GM12878 (cell line): ENCODE results near the gene LRRC4. TPM values are rescaled to one million over a fixed set of nuclear protein-coding genes. Genes with fewer than 3 reads are reported as not detected.

Experiments used
- ATAC-seq: fragments of 200-7000 bp; cut with Tn5 transposase; 3 replicates; pipeline ENCODE4 v1.9.1; 2020; ENCODE audit warnings: mild to moderate bottlenecking, moderate library complexity
- BruUV-seq: library from RNA; stranded (reverse); fragments of 400-500 nt; replicated peaks from 2 replicates; lab custom pipeline; 2021; lab: Mats Ljungman, UMichigan
- CTCF ChIA-PET: fragments of 300-600 bp; sonication (Branson Sonifier 250); formaldehyde crosslinking; extraction: SDS; loops from one replicate; lab custom pipeline; 2021; ENCODE audit warnings: inconsistent platforms; lab: Yijun Ruan, JAX
- POLR2A ChIA-PET: fragments of 350-600 bp; formaldehyde crosslinking; extraction: SDS; loops from one replicate; lab custom pipeline; 2021; ENCODE audit warnings: inconsistent platforms; lab: Charles Lee
- RAD21 ChIA-PET: fragments of 300-600 bp; sonication (Branson Sonifier 250); formaldehyde crosslinking; loops from one replicate; lab custom pipeline; 2023; ENCODE audit warnings: antibody characterized with exemption; ENCODE audit not compliant: unreplicated experiment; lab: Charles Lee
- SMC1A ChIA-PET: fragments of 300-600 bp; sonication (Branson Sonifier 250); formaldehyde crosslinking; loops from one replicate; lab custom pipeline; 2023; ENCODE audit not compliant: unreplicated experiment, uncharacterized antibody; lab: Charles Lee
- DNase-seq: peaks from one replicate; pipeline ENCODE4 v3.0.0-alpha.2; 2011; ENCODE audit warnings: low read depth, low spot score
- FAIRE-seq: peaks from 3 replicates; lab custom pipeline; 2011; peaks lifted over from hg19 to GRCh38; lab: Jason Lieb, UNC
- H2AFZ ChIP-seq: 2 replicates; pipeline ENCODE4 v1.6.0; 2011; ENCODE audit warnings: low read depth, low read length, control low read depth; ENCODE audit not compliant: control insufficient read depth
- H3K27ac ChIP-seq: 2 replicates; pipeline ENCODE4 v1.5.1; 2011; ENCODE audit warnings: control low read depth; ENCODE audit not compliant: control insufficient read depth, insufficient read depth
- H3K27me3 ChIP-seq, 2 experiments: replicated peaks in 1 of 2; 2 replicates each; pipeline versions ENCODE4 v1.6.0 to v1.6.1; 2011; ENCODE audit warnings: low read length in 1 of 2; ENCODE audit not compliant: control insufficient read depth in 2 of 2, insufficient read depth in 2 of 2
- H3K36me3 ChIP-seq, 2 experiments: 2 replicates each; pipeline ENCODE4 v1.5.1; 2011; ENCODE audit warnings: low read length in 1 of 2; ENCODE audit not compliant: control insufficient read depth in 2 of 2, insufficient read depth in 2 of 2
- H3K4me1 ChIP-seq: 2 replicates; pipeline ENCODE4 v1.6.1; 2011; ENCODE audit warnings: mild to moderate bottlenecking, low read length, moderate library complexity, mixed read lengths; ENCODE audit not compliant: control insufficient read depth, insufficient read depth
- H3K4me2 ChIP-seq: 2 replicates; pipeline ENCODE4 v1.6.0; 2011; ENCODE audit warnings: control low read depth; ENCODE audit not compliant: control insufficient read depth, insufficient read depth
- H3K4me3 ChIP-seq: fragments of 200-600 bp; sonication (generic); 2 replicates; pipeline ENCODE4 v1.5.1; 2016
- H3K79me2 ChIP-seq: 2 replicates; pipeline ENCODE4 v1.6.0; 2011; ENCODE audit warnings: low read length; ENCODE audit not compliant: control insufficient read depth, insufficient read depth
- H3K9ac ChIP-seq: 2 replicates; pipeline ENCODE4 v1.8.0; 2011; ENCODE audit warnings: low read length, control low read depth, mixed read lengths; ENCODE audit not compliant: control insufficient read depth, insufficient read depth
- H3K9me3 ChIP-seq: replicated peaks from 3 replicates; pipeline ENCODE4 v1.5.1; 2011; ENCODE audit warnings: mild to moderate bottlenecking, low read length; ENCODE audit not compliant: control insufficient read depth, insufficient read depth
- H4K20me1 ChIP-seq: 2 replicates; pipeline ENCODE4 v1.6.0; 2011; ENCODE audit not compliant: control insufficient read depth, insufficient read depth
- ATF7 ChIP-seq: fragments of 450-650 bp; IDR thresholded peaks from 2 replicates; pipeline ENCODE4 v1.6.1; 2016; ENCODE audit warnings: low read depth, mild to moderate bottlenecking
- CHD2 ChIP-seq: IDR thresholded peaks from 2 replicates; pipeline ENCODE4 v1.6.1; 2011; ENCODE audit warnings: low read depth, low read length, improper control_type of control experiment, borderline replicate concordance
- HCFC1 ChIP-seq: fragments of 150-350 bp; IDR thresholded peaks from 2 replicates; pipeline ENCODE4 v1.6.1; 2014; ENCODE audit warnings: low read length
- MTA3 ChIP-seq: IDR thresholded peaks from 2 replicates; pipeline ENCODE4 v1.6.1; 2012; ENCODE audit warnings: low read length, inconsistent platforms, borderline replicate concordance
- MXI1 ChIP-seq: fragments of 150-350 bp; IDR thresholded peaks from 2 replicates; pipeline ENCODE4 v1.6.1; 2011; ENCODE audit warnings: low read depth, mild to moderate bottlenecking, inconsistent platforms, low read length, improper control_type of control experiment
- NFYB ChIP-seq: IDR thresholded peaks from 2 replicates; pipeline ENCODE4 v1.6.1; 2011; ENCODE audit warnings: low read depth, mild to moderate bottlenecking, low read length, improper control_type of control experiment, moderate library complexity; ENCODE audit not compliant: insufficient read depth
- RUNX3 ChIP-seq: IDR thresholded peaks from 2 replicates; pipeline ENCODE4 v1.6.1; 2012; ENCODE audit warnings: low read length, inconsistent platforms
- SMAD1 ChIP-seq: fragments of 450-650 bp; IDR thresholded peaks from 2 replicates; pipeline ENCODE4 v1.6.1; 2018; ENCODE audit warnings: mild to moderate bottlenecking, low read depth; ENCODE audit not compliant: partially characterized antibody
- ZNF207 ChIP-seq: fragments of 450-650 bp; IDR thresholded peaks from 2 replicates; pipeline ENCODE4 v1.6.1; 2014; ENCODE audit warnings: antibody characterized with exemption, mild to moderate bottlenecking, borderline replicate concordance
- WGBS: methylation state at CpG from one replicate; pipeline ENCODE4 v1.1.6; 2016; ENCODE audit warnings: low lambda C conversion rate; ENCODE audit not compliant: insufficient replicate concordance, insufficient coverage; ENCODE audit errors: missing lambda C conversion rate; 5-methylcytosine and 5-hydroxymethylcytosine counted together
- in situ Hi-C: fragments of 300-500 bp; cut with MboI; formaldehyde crosslinking; loops from 9 replicates; pipeline ENCODE4 v1.14.3; 2018; ENCODE audit warnings: mixed read lengths
- intact Hi-C: fragments of 100-400 bp; cut with micrococcal nuclease; formaldehyde crosslinking; loops from one replicate; pipeline ENCODE4 v1.14.2; 2022; ENCODE audit not compliant: unreplicated experiment
- polyA plus RNA-seq, 11 experiments: library from polyadenylated mRNA; depleted of rRNA in 4 of 11; unstranded in 6 of 11; stranded (reverse) in 5 of 11; fragments of >200 nt; fragmentation: Nextera tagmentation in 4 of 11; fragmentation: Illumina TruSeq in 1 of 11; extraction: Ambion mirVana in 4 of 11; extraction: Trizol in 1 of 11; gene quantifications; 1 replicate in 1 of 11; 2 replicates in 10 of 11; pipeline versions ENCODE4 v1.2.1 to v1.2.3, GENCODE V29; 2011 to 2016; ENCODE audit warnings: inconsistent platforms in 2 of 11, missing spikeins in 2 of 11, low read depth in 1 of 11
- total RNA-seq, 4 experiments: library from RNA; depleted of rRNA in 3 of 4; stranded (reverse); fragments of >200 nt in 3 of 4; fragmentation: Illumina TruSeq in 1 of 4; extraction: Trizol in 1 of 4; gene quantifications; 2 replicates each; pipeline versions ENCODE4 v1.2.1 to v1.2.3, GENCODE V29; 2013 to 2021
- TF ChIP-seq, protein P1 (sequence below): IDR thresholded peaks from 2 replicates; pipeline ENCODE4 v1.6.1; 2012; ENCODE audit warnings: low read depth, low read length, improper control_type of control experiment

LRRC4 gene
- total and polyA plus RNA-seq, 10 of the 15 experiments (the other 5 are each of a cell fraction or from before 2014, with no cell fraction given): 0.06 to 0.85 (median 0.12) TPM; not detected in 4

DNA sequence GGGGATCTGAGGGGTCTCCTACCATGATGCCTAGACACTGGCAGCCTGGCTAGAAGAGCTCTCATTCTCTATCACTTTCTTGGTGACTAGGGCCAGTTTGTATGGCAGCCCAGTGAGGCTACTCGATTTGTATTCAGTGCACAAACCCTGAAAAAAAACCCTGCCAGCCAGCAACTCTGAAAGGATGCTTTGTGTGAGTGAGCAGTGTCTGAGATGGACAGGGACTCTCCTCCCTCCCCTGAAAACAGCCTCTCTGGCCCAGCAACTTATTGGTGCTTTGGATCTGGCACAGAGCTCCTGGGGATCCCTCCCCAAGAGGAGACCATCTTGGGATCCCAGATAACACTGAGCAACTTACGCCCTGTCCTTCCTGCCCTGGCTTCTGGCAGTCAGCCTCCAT, 10.8 kb upstream of the LRRC4 start:
- peaks cover 1% of the 10 kb centered on the region; the same call in 1 of the 2 replicates for H3K79me2 ChIP-seq
- 100% methylated on average over 2 of the region's 2 CpGs for WGBS
- ChIA-PET CTCF (no interaction called here), RAD21 (no interaction called here), POLR2A (interaction anchor here (0.8 kb wide), 1 partner anchor 38 kb away, joined by 3 read pairs; no protein-coding TSS in a partner anchor), SMC1A (no interaction called here)
- H2AFZ ChIP-seq: no peak overlapping the region
- no peak overlapping the region for H3K4me3 ChIP-seq
- BruUV-seq: no TSS peak
- H3K4me2 ChIP-seq: no peak overlapping the region
- H4K20me1 ChIP-seq: peaks cover 16% of the 10 kb centered on the region
- H3K27ac ChIP-seq: no peak overlapping the region
- H3K36me3 ChIP-seq: peaks cover 6 to 7% of the 10 kb centered on the region in 2 experiments; a peak in 3 of 4 replicates
- peaks cover 25% of the 10 kb centered on the region for H3K4me1 ChIP-seq
- H3K9ac ChIP-seq: no peak overlapping the region
- FAIRE-seq (no peak), DNase-seq (no peak), ATAC-seq (no peak)
- intact Hi-C loops: no loop called here
- no peaks in the 10 kb centered on the region for H3K27me3 ChIP-seq
- H3K9me3 ChIP-seq: no peaks in the 10 kb centered on the region
- in situ Hi-C loops: no loop called here
- TF ChIP-seq NFYB: no peak
- no peak for TF ChIP-seq CHD2
- TF ChIP-seq ZNF207: no peak
- TF ChIP-seq SMAD1: no peak
- TF ChIP-seq, protein P1, sequence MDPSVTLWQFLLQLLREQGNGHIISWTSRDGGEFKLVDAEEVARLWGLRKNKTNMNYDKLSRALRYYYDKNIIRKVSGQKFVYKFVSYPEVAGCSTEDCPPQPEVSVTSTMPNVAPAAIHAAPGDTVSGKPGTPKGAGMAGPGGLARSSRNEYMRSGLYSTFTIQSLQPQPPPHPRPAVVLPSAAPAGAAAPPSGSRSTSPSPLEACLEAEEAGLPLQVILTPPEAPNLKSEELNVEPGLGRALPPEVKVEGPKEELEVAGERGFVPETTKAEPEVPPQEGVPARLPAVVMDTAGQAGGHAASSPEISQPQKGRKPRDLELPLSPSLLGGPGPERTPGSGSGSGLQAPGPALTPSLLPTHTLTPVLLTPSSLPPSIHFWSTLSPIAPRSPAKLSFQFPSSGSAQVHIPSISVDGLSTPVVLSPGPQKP: no peak
- no peak for TF ChIP-seq RUNX3
- no peak for TF ChIP-seq HCFC1
- no peak for TF ChIP-seq MTA3
- no peak for TF ChIP-seq ATF7
- TF ChIP-seq MXI1: no peak
